Measurements from ENCODE around the gene SORCS2. TPM values are rescaled to one million over a fixed set of nuclear protein-coding genes. Genes with fewer than 3 reads are reported as not detected.

Gene SORCS2
- polyA plus RNA-seq, 3 donors, result 0.46 to 0.55 TPM; not detected in 1

DNA sequence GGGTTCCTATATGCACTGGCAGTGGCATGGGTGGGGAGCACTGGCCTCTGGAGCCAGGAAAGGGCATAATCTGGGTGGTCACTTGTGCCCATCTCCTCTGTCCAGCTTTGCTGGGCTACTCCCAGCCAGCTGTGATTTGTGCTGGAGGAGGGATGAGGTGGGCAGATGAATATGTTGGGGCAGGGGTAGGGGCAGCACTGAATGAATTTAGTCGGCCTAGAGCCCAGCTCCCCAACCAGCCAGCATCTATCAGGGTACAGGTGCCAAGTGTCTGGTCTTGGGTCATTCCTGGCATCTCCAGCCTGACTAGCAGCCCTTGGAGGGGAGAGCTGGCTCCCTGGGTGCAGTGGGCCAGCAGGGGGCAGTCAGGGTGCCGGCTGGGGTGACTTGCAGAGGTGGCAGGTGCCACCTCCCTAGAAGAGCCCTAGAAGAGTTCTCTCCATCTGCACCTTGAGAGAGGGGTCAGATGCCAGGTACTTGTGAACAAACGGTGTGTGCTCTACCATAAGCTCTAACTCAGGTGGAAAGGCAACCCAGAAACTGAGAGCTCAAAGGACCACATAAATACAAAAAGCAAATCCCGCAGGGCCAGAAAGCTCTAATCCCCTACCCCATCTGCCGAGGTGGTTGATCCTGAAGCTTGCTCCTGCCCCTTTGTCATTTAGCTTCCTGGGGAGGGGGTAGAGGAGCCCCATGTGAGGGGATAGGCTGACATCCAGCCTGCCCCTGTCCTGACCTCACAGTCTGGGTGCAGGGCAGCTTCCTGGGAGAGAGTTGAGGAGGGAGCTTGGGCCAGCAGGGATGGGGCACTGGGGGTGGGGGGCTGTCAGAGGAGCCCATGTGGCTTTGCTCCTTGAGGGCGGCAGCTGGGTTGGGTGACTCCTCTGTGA is 2.2 kb downstream of the SORCS2 start:
- peak overlapping the region in 1 of 2 donors; percentile 21 for H3K4me3 Mint-ChIP-seq

GRCh38 chr4:7195141-7195515 is 2.8 kb downstream of the SORCS2 start:
- Histone ChIP-seq H3K27me3 (ENCODE audit: control insufficient read depth in 2 of 2, insufficient read depth in 2 of 2, low read length in 2 of 2) (peaks cover 12 to 34% of the 10 kb centered on the region in 2 donors), H3K9me3 (replicated peaks in 1 of 2; ENCODE audit: control insufficient read depth in 1 of 2, insufficient read depth in 1 of 2, low read length in 2 of 2) (no peaks in the 10 kb centered on the region), H4K20me1 (ENCODE audit: insufficient read depth, low read length) (no peaks in the 10 kb centered on the region), H2AFZ (ENCODE audit: insufficient read depth, low read depth, low read length, poor library complexity, severe bottlenecking) (no peak overlapping the region), H3K79me2 (ENCODE audit: insufficient read depth, low read length) (no peaks in the 10 kb centered on the region), H3K4me2 (replicated peaks; ENCODE audit: extremely low read depth, low read length, poor library complexity, severe bottlenecking) (no peak overlapping the region), H3K4me3 (replicated peaks in 1 of 3; ENCODE audit: low read depth in 2 of 3, low read length in 3 of 3) (no peak overlapping the region), H3K4me1 (ENCODE audit: control insufficient read depth in 1 of 2, insufficient read depth in 2 of 2, low read length in 2 of 2) (no peaks in the 10 kb centered on the region), H3K9ac (ENCODE audit: insufficient read depth, low read length, poor library complexity, severe bottlenecking) (no peak overlapping the region), H3K36me3 (replicated peaks in 1 of 2; ENCODE audit: control insufficient read depth in 1 of 2, insufficient read depth in 2 of 2, low read length in 2 of 2) (no peaks in the 10 kb centered on the region), H3K27ac (ENCODE audit: low read depth in 1 of 2, low read length in 2 of 2) (no peak overlapping the region)
- Mint-ChIP-seq H3K4me1 (no peaks in the 10 kb centered on the region), H3K4me3 (peak overlapping the region in 1 of 2 donors; percentile 12), H3K9me3 (peaks cover 0 to 5% (median 0%) of the 10 kb centered on the region in 7 donors), H3K27ac (no peak overlapping the region), H3K36me3 (no peaks in the 10 kb centered on the region), H3K27me3 (ENCODE audit: low read depth in 3 of 3) (peaks cover 38 to 58% (median 41%) of the 10 kb centered on the region in 3 donors)
- WGBS (ENCODE audit: insufficient coverage), result 96% methylated on average over 3 of the region's 5 CpGs
- DNase-seq, result no peak
- TF ChIP-seq, protein P1, sequence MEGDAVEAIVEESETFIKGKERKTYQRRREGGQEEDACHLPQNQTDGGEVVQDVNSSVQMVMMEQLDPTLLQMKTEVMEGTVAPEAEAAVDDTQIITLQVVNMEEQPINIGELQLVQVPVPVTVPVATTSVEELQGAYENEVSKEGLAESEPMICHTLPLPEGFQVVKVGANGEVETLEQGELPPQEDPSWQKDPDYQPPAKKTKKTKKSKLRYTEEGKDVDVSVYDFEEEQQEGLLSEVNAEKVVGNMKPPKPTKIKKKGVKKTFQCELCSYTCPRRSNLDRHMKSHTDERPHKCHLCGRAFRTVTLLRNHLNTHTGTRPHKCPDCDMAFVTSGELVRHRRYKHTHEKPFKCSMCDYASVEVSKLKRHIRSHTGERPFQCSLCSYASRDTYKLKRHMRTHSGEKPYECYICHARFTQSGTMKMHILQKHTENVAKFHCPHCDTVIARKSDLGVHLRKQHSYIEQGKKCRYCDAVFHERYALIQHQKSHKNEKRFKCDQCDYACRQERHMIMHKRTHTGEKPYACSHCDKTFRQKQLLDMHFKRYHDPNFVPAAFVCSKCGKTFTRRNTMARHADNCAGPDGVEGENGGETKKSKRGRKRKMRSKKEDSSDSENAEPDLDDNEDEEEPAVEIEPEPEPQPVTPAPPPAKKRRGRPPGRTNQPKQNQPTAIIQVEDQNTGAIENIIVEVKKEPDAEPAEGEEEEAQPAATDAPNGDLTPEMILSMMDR (IDR thresholded peaks at IDR 0.05), result no peak
- intact Hi-C loops (cut with micrococcal nuclease), result loop anchor here in 1 of 2 donors (10.0 kb wide), 1 partner anchor 520 kb away; no protein-coding TSS in a partner anchor

More for the DNA sequence above, 2.2 kb downstream of the SORCS2 start:
- TF ChIP-seq, protein P1 (IDR thresholded peaks at IDR 0.05), result no peak
- Mint-ChIP-seq H3K36me3 (no peaks in the 10 kb centered on the region), H3K9me3 (peaks cover 0 to 5% (median 0%) of the 10 kb centered on the region in 7 donors), H3K4me1 (no peaks in the 10 kb centered on the region), H3K27ac (no peak overlapping the region), H3K27me3 (ENCODE audit: low read depth in 3 of 3) (peaks cover 38 to 58% (median 41%) of the 10 kb centered on the region in 3 donors)
- Histone ChIP-seq H3K9me3 (replicated peaks in 1 of 2; ENCODE audit: control insufficient read depth in 1 of 2, insufficient read depth in 1 of 2, low read length in 2 of 2) (no peaks in the 10 kb centered on the region), H3K27ac (ENCODE audit: low read depth in 1 of 2, low read length in 2 of 2) (no peak overlapping the region), H2AFZ (ENCODE audit: insufficient read depth, low read depth, low read length, poor library complexity, severe bottlenecking) (no peak overlapping the region), H3K27me3 (ENCODE audit: control insufficient read depth in 2 of 2, insufficient read depth in 2 of 2, low read length in 2 of 2) (peaks cover 12 to 34% of the 10 kb centered on the region in 2 donors), H3K9ac (ENCODE audit: insufficient read depth, low read length, poor library complexity, severe bottlenecking) (no peak overlapping the region), H3K36me3 (replicated peaks in 1 of 2; ENCODE audit: control insufficient read depth in 1 of 2, insufficient read depth in 2 of 2, low read length in 2 of 2) (no peaks in the 10 kb centered on the region), H3K79me2 (ENCODE audit: insufficient read depth, low read length) (no peaks in the 10 kb centered on the region), H3K4me2 (replicated peaks; ENCODE audit: extremely low read depth, low read length, poor library complexity, severe bottlenecking) (no peak overlapping the region), H3K4me1 (ENCODE audit: control insufficient read depth in 1 of 2, insufficient read depth in 2 of 2, low read length in 2 of 2) (no peaks in the 10 kb centered on the region), H3K4me3 (replicated peaks in 1 of 3; ENCODE audit: low read depth in 2 of 3, low read length in 3 of 3) (no peak overlapping the region), H4K20me1 (ENCODE audit: insufficient read depth, low read length) (no peaks in the 10 kb centered on the region)
- no peak for DNase-seq
- intact Hi-C loops (cut with micrococcal nuclease), result loop anchor here (5.0 to 10.0 kb wide), 2 partner anchors 520 to 608 kb away; no protein-coding TSS in a partner anchor
- 30% methylated on average over 2 of the region's 6 CpGs for WGBS (ENCODE audit: insufficient coverage)

All from CD14-positive monocyte (primary cell).